Duodenal mucosa (tissue), 2 donors: Measurements from ENCODE around the gene RAE1.

Experiments used
- H3K27ac ChIP-seq: one replicate; pipeline ENCODE4 v1.7.0; 2013; ENCODE audit warnings: low read depth, low read length
- H3K27me3 ChIP-seq, 2 donors: one replicate each; pipeline ENCODE4 v1.7.0; 2013; ENCODE audit warnings: low read length in 2 of 2, control low read depth in 1 of 2; ENCODE audit not compliant: insufficient read depth in 2 of 2, control insufficient read depth in 1 of 2
- H3K36me3 ChIP-seq, 2 donors: one replicate each; pipeline ENCODE4 v1.7.0; 2013; ENCODE audit warnings: low read length in 2 of 2, control low read depth in 1 of 2; ENCODE audit not compliant: insufficient read depth in 2 of 2, control insufficient read depth in 1 of 2
- H3K4me1 ChIP-seq, 2 donors: one replicate each; pipeline ENCODE4 v1.7.0; 2013; ENCODE audit warnings: low read length in 2 of 2, control low read depth in 1 of 2; ENCODE audit not compliant: insufficient read depth in 2 of 2, control insufficient read depth in 1 of 2
- H3K4me3 ChIP-seq, 2 donors: one replicate each; pipeline ENCODE4 v1.7.0; 2013; ENCODE audit warnings: low read length in 2 of 2, low read depth in 1 of 2
- H3K9ac ChIP-seq, 2 donors: one replicate each; pipeline ENCODE4 v1.7.0; 2013; ENCODE audit warnings: low read length in 2 of 2, low read depth in 1 of 2
- H3K9me3 ChIP-seq, 2 donors: one replicate each; pipeline ENCODE4 v1.7.0; 2013; ENCODE audit warnings: low read length in 2 of 2, control low read depth in 1 of 2; ENCODE audit not compliant: control insufficient read depth in 1 of 2

The RAE1 gene

DNA sequence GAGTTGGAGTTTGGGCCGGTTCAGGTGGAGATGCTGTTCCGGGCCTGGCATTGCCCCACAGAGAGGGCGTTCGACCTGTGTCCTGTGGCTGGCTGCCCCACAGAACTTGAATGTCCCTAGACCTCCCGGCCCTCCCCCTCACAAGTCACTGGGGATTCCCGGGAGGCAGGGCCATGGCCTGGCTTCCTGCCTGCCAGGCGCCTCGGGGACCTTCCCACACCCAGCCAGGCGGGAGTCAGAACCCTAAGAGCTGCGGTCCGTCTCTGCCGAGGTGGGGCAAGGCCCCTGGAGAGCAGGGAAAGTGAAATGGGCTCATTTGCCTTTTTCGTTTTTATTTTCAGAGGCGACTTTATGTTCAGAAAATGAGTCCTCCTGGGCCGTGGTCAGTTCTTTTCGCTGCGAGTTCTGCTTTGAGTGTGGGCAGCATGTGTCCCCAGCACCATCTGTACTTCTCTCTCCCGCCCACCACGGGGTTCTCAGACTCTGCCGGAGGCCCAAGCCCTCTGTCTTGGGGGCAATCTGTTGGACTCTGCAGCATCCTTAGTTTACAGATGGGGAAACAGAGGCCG is 48.6 kb downstream of the RAE1 start:
- peaks cover 12 to 51% of the 10 kb centered on the region in 2 donors for H3K36me3 ChIP-seq
- H3K27me3 ChIP-seq = no peaks in the 10 kb centered on the region
- H3K4me1 ChIP-seq = peaks cover 36 to 41% of the 10 kb centered on the region in 2 donors
- H3K9me3 ChIP-seq = no peaks in the 10 kb centered on the region
- H3K9ac ChIP-seq = no peak overlapping the region
- peak overlapping the region; percentile 32 for H3K27ac ChIP-seq
- H3K4me3 ChIP-seq = peak overlapping the region; percentile 22 to 31

DNA sequence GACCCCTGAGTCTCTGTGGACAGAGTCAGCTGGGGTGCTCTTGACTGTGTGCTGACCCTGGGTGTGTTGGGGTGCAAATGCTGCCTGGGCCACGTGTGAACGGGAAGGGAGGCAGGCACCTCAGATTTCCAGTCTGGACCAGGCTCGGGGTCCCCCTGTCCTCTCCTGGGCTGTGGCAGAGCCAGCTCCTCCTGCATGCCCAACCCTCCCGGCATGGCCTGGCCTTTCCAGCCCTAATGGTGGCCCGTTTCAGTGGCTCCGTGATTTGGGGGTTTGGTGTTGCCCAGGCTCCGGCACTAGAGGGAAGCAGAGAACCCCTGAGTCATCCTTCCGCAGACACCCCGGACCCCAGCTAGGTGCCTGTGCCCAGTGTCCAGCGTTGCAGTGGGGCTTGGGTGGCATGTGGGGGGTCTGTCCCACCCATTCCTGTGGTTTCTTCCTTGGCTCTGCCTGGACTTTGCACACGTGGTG is 49.2 kb downstream of the RAE1 start:
- no peak overlapping the region for H3K9ac ChIP-seq
- H3K9me3 ChIP-seq = no peaks in the 10 kb centered on the region
- no peak overlapping the region for H3K4me3 ChIP-seq
- H3K36me3 ChIP-seq = peaks cover 12 to 54% of the 10 kb centered on the region in 2 donors
- peaks cover 36 to 41% of the 10 kb centered on the region in 2 donors for H3K4me1 ChIP-seq
- no peaks in the 10 kb centered on the region for H3K27me3 ChIP-seq
- no peak overlapping the region for H3K27ac ChIP-seq

DNA sequence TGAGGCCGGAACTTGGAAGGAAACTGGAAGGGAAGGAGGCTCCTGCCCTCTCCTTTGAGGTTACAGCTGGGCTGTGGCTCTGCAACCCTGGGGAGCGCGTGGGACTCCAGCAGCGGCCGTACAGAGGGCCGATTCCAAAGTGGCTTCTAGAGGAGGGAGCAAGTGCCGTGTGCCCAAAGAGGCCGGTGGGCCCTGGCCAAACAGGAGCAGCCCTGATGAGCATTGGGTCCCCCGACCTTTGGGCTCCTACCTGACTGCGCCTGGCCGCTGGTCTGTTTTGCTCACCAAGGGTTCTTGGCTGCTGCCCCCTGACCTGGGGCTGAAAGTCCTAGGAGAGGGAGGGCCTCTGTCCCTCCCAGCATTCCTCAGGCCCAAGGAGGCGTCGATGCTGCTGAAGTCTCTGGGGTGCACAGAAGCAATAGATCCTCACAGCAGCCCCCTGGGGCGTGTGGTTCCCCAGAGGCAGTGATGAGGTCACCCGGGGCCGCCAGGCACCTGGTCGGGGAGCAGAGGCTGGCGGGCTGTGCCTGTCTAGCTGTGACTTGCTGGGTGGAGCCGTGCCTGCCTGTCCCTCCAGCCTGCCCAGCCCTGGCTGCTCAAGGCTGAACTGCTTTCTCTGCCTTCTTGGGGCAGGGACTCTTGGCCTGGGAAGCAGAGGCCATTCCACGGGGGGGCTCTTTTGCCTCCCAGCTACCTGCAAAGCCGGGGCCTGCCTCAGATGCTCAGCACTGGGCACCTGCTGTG is 49.9 kb downstream of the RAE1 start:
- Histone ChIP-seq H3K9me3 (no peaks in the 10 kb centered on the region), H3K27me3 (no peaks in the 10 kb centered on the region), H3K36me3 (peaks cover 9 to 56% of the 10 kb centered on the region in 2 donors), H3K4me1 (peaks cover 36 to 41% of the 10 kb centered on the region in 2 donors), H3K4me3 (no peak overlapping the region), H3K27ac (no peak overlapping the region), H3K9ac (no peak overlapping the region)

DNA sequence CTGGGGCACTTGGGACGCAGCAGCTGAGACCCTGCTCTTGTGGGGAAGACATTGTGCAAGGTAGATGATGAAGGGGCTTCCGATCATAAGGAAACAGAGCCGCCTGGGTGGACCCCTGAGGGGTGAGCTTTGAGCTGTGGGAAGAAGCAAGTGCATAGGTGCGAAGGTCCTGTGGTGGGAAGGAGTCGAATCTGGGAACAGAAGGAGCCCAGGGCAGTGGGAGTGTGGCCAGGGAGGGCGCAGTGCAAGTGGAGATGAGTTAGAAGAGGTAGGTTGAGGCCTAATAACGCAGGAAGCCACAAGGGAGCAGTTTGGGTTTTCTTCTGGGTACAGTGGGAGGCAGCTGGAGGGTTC is 50.5 kb downstream of the RAE1 start:
- Histone ChIP-seq H3K27ac (no peak overlapping the region), H3K9me3 (no peaks in the 10 kb centered on the region), H3K4me3 (no peak overlapping the region), H3K36me3 (peaks cover 7 to 56% of the 10 kb centered on the region in 2 donors), H3K4me1 (peaks cover 36 to 41% of the 10 kb centered on the region in 2 donors), H3K9ac (no peak overlapping the region), H3K27me3 (no peaks in the 10 kb centered on the region)

DNA sequence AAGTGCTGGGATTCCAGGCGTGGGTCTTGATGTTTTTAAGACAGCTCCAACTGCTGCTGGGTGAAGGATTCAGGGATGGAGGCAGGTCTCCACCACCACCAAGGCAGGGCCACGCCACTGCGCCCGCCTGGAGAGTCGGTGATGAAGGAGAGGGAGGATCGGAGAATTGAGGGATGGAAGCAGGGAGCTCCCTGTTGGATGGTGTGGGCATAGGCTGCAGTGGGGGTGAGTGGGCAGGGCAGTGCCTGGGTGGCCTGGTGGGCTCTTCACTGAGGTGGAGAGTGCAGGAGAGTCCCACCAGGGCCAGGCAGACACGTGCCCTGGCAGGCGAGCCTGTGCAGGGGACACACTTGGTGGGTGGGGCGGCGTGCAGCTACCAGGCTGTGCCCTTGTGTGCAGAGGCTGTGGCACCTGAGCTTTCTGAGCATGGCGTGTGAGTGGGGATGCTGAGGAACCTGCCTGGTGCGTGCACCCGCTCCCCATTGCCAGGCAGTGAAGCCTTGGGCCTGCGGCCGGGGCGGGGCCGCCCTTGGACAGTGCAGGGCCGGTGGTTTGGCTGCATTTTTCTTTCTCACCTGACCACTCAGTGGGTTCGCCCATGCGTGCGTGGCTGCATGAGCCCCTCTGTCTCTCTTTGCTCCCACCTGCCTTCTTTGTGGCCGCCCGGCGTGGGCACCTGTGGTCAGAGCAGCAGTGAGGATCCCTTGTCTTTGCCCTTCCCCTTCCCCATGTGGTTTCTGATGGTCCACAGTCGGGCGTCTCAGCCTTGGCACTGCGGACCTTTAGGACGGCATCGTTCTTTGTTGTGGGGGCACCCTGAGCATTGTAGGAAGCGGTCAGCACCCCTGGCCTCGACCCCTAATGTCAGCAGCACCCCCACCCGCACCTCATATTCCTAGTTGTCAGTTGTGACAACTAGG is 51.4 kb downstream of the RAE1 start:
- H3K36me3 ChIP-seq = peaks cover 3 to 51% of the 10 kb centered on the region in 2 donors
- H3K27ac ChIP-seq = no peak overlapping the region
- no peak overlapping the region for H3K4me3 ChIP-seq
- H3K4me1 ChIP-seq = peaks cover 31 to 34% of the 10 kb centered on the region in 2 donors
- no peaks in the 10 kb centered on the region for H3K27me3 ChIP-seq
- no peak overlapping the region for H3K9ac ChIP-seq
- H3K9me3 ChIP-seq = no peaks in the 10 kb centered on the region

DNA sequence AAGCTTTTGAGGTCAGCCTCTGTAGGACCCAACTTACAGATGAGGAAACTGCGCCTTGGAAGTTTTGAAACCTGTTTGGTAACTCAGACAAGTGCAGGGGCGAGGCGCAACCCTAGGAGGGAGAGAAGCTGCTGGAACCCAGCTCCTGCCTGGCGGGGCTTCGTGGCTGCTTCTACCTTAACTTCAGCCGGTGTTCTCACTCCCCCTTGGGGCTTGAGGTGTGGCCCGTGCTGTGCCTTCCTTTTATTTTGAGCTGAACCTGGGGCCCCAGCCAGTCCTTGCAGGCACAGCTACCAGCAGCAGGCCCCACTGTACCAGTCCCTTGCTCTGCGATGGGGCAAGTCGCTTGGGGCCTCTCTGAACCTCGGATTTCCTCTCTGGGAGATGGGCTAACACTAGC is 52.2 kb downstream of the RAE1 start:
- peaks cover 24 to 26% of the 10 kb centered on the region in 2 donors for H3K4me1 ChIP-seq
- no peak overlapping the region for H3K27ac ChIP-seq
- H3K4me3 ChIP-seq = no peak overlapping the region
- no peak overlapping the region for H3K9ac ChIP-seq
- H3K27me3 ChIP-seq = no peaks in the 10 kb centered on the region
- no peaks in the 10 kb centered on the region for H3K9me3 ChIP-seq
- peaks cover 8 to 54% of the 10 kb centered on the region in 2 donors for H3K36me3 ChIP-seq

DNA sequence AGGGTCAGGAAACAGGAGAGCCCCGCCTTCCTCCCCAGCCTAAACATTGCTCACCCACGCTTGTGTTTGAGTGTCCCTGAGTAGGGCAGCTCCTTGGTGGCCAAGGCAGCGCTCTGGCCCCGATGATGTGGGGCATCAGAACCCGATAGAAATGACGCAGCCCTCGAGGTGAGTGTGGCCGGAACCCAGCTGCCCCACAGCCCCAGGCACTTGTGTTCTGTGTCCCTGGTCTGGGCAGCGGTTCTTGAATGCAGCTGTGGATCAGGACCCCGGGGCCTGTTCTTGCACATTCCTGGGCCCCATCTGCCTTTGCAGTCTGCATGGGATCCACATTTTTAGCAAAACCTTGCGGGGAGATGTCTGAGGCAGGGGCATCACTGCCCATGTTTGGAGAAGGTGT is 53.0 kb downstream of the RAE1 start:
- Histone ChIP-seq H3K4me3 (no peak overlapping the region), H3K27me3 (no peaks in the 10 kb centered on the region), H3K4me1 (peaks cover 17 to 18% of the 10 kb centered on the region in 2 donors), H3K9me3 (no peaks in the 10 kb centered on the region), H3K27ac (no peak overlapping the region), H3K9ac (no peak overlapping the region), H3K36me3 (peaks cover 8 to 61% of the 10 kb centered on the region in 2 donors)

DNA sequence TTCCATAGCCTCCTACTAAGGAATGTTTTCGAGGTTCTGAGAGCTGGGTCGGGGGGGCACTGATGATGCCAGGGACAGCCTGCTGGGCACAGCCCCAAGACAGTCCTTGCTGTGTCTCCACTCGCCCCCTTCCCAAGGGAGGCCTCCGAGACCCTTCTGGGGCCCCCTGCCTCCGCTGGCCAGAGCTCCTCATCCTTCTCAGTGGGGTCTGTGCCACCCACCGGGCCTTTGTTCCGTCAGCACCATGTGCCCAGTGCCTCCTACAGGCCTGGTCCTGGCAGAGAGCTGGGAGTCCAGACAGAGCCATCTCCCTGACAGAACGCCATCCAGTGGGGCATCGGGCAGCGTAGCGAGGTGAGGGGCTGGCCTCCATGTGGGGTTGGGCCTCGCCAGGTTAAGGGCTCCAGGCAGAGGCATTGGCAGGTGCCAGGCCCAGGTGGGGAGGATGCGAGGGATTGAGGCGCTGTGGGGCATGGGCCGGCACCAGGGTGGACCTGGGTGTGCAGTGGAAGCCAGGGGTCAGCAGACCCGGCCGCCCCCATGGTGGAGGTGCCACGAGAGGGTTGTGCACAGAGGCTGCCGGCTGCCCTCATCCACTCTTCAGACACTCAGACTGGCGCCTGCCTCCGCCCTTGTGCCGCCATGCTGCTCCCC is 53.5 kb downstream of the RAE1 start:
- Histone ChIP-seq H3K4me1 (peaks cover 11 to 13% of the 10 kb centered on the region in 2 donors), H3K27ac (no peak overlapping the region), H3K9me3 (no peaks in the 10 kb centered on the region), H3K36me3 (peaks cover 8 to 61% of the 10 kb centered on the region in 2 donors), H3K4me3 (no peak overlapping the region), H3K9ac (no peak overlapping the region), H3K27me3 (no peaks in the 10 kb centered on the region)

DNA sequence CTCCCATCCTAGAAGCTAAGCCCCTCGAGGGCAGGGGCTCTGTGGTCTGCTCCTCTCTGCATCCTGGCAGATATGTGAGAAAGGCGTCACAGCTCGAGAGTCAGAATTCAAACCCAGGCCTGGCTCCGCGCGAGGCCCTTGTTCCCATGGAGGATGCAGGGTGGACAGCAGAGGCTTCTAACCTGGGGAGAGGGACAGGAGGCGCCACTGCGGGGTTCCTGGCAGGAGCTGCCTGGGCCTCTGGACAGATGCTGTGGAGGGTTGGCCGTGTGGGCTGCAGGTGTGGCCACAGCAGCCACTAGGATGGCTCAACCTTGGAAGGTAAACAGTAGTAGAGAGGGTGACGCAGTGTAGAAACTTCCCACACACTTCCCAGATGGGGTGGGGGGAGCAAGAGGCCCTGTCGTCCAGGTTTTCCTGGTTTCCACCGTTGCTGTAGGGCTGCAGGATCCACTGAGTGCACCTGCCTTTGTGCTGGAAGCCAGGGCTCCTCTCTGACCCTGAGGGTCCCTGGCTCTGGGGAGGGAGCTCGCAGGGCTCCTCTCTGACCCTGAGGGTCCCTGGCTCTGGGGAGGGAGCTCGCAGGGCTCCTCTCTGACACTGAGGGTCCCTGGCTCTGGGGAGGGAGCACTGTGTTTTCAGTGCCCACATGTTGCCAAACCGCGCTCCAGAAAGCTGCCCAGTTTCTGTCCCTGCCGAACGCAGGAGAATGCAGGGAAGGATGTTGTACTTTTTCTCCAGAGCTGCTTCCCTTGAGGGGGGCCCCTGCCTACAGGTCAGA is 54.4 kb downstream of the RAE1 start:
- no peaks in the 10 kb centered on the region for H3K27me3 ChIP-seq
- H3K4me3 ChIP-seq = no peak overlapping the region
- H3K9me3 ChIP-seq = no peaks in the 10 kb centered on the region
- H3K9ac ChIP-seq = no peak overlapping the region
- H3K27ac ChIP-seq = no peak overlapping the region
- H3K4me1 ChIP-seq = peaks cover 2 to 4% of the 10 kb centered on the region in 2 donors
- peaks cover 8 to 61% of the 10 kb centered on the region in 2 donors for H3K36me3 ChIP-seq
